Measurements from ENCODE around the gene MRPS31.
"Not testable (repeated sequence)": the region's sequence is repeated elsewhere in the genome, so short reads cannot be mapped to it uniquely, and the experiment has no call there.

MRPS31 gene

GRCh38 chr13:40789275-40790153 lies 18.5 kb upstream of the MRPS31 start, which contains the start of gene SLC25A15:
SLC25A15 (plus strand) TSS chr13:40789611; CDS start chr13:40793227, 3,616 bp downstream.
- H3K4me3 ChIP-seq (ENCODE audit: insufficient read length, low read depth): peak within 1 kb of the TSS; percentile 51
- DNase-seq (ENCODE audit: low read depth, low spot score): peak; percentile 50
- H3K27me3 ChIP-seq (ENCODE audit: insufficient read depth, insufficient read length): no peaks in the 10 kb centered on the region
- no peaks in the 10 kb centered on the region for H3K9me3 ChIP-seq (ENCODE audit: insufficient read depth, low read length)
- H3K9ac ChIP-seq (ENCODE audit: insufficient read length, low read depth): peak within 1 kb of the TSS; percentile 85
- peaks cover 3% of the 10 kb centered on the region for H3K4me1 ChIP-seq (ENCODE audit: insufficient read depth, insufficient read length)
- TF ChIP-seq ZNF274 (IDR thresholded peaks at IDR 0.05; ENCODE audit: low read depth, low read length): no peak
- no peak for TF ChIP-seq SUZ12 (IDR thresholded peaks at IDR 0.05; ENCODE audit: extremely low read depth, insufficient read depth, insufficient read length)
- no peak for TF ChIP-seq YY1 (IDR thresholded peaks at IDR 0.05; ENCODE audit: insufficient read depth, insufficient read length)
- peaks cover 12% of the 10 kb centered on the region for H3K36me3 ChIP-seq (ENCODE audit: insufficient read depth, insufficient read length, low read length)

GRCh38 chr13:40788540-40789274 lies 17.7 kb upstream of the MRPS31 start:
- not testable (repeated sequence) for DNase-seq (ENCODE audit: low read depth, low spot score); H3K27me3 ChIP-seq (ENCODE audit: insufficient read depth, insufficient read length); H3K36me3 ChIP-seq (ENCODE audit: insufficient read depth, insufficient read length, low read length); H3K4me1 ChIP-seq (ENCODE audit: insufficient read depth, insufficient read length); H3K9me3 ChIP-seq (ENCODE audit: insufficient read depth, low read length)
- H3K4me3 ChIP-seq (ENCODE audit: insufficient read length, low read depth): peak overlapping the region; percentile 51
- peak overlapping the region; percentile 85 for H3K9ac ChIP-seq (ENCODE audit: insufficient read length, low read depth)

GRCh38 chr13:40787062-40787461 lies 16.1 kb upstream of the MRPS31 start:
- DNase-seq (ENCODE audit: low read depth, low spot score): no peak
- Histone ChIP-seq H3K27me3 (ENCODE audit: insufficient read depth, insufficient read length) (no peaks in the 10 kb centered on the region), H3K4me3 (ENCODE audit: insufficient read length, low read depth) (no peak overlapping the region), H3K9me3 (ENCODE audit: insufficient read depth, low read length) (no peaks in the 10 kb centered on the region), H3K36me3 (ENCODE audit: insufficient read depth, insufficient read length, low read length) (no peaks in the 10 kb centered on the region), H3K9ac (ENCODE audit: insufficient read length, low read depth) (no peak overlapping the region), H3K4me1 (ENCODE audit: insufficient read depth, insufficient read length) (peaks cover 3% of the 10 kb centered on the region)
- no peak for TF ChIP-seq ZNF274 (IDR thresholded peaks at IDR 0.05; ENCODE audit: low read depth, low read length)

- TF ChIP-seq ZNF274 (IDR thresholded peaks at IDR 0.05; ENCODE audit: low read depth, low read length): no peak
- H3K9me3 ChIP-seq (ENCODE audit: insufficient read depth, low read length): no peaks in the 10 kb centered on the region
- no peak overlapping the region for H3K4me3 ChIP-seq (ENCODE audit: insufficient read length, low read depth)
- no peak overlapping the region for H3K9ac ChIP-seq (ENCODE audit: insufficient read length, low read depth)
- no peak for DNase-seq (ENCODE audit: low read depth, low spot score)
- no peaks in the 10 kb centered on the region for H3K27me3 ChIP-seq (ENCODE audit: insufficient read depth, insufficient read length)
- no peaks in the 10 kb centered on the region for H3K36me3 ChIP-seq (ENCODE audit: insufficient read depth, insufficient read length, low read length)
- H3K4me1 ChIP-seq (ENCODE audit: insufficient read depth, insufficient read length): peaks cover 3% of the 10 kb centered on the region
Observed at GRCh38 chr13:40786568-40786996, 15.6 kb upstream of the MRPS31 start.

- no peaks in the 10 kb centered on the region for H3K27me3 ChIP-seq (ENCODE audit: insufficient read depth, insufficient read length)
- DNase-seq (ENCODE audit: low read depth, low spot score): no peak
- H3K4me1 ChIP-seq (ENCODE audit: insufficient read depth, insufficient read length): peaks cover 6% of the 10 kb centered on the region
Observed at GRCh38 chr13:40784540-40784939, 13.6 kb upstream of the MRPS31 start.

GRCh38 chr13:40782971-40783370 lies 12.0 kb upstream of the MRPS31 start:
- H3K36me3 ChIP-seq (ENCODE audit: insufficient read depth, insufficient read length, low read length); H3K27me3 ChIP-seq (ENCODE audit: insufficient read depth, insufficient read length); H3K9ac ChIP-seq (ENCODE audit: insufficient read length, low read depth); H3K4me3 ChIP-seq (ENCODE audit: insufficient read length, low read depth); DNase-seq (ENCODE audit: low read depth, low spot score); H3K9me3 ChIP-seq (ENCODE audit: insufficient read depth, low read length); H3K4me1 ChIP-seq (ENCODE audit: insufficient read depth, insufficient read length): not testable (repeated sequence)

More at GRCh38 chr13:40784540-40784939, 13.6 kb upstream of the MRPS31 start:
- no peak overlapping the region for H3K9ac ChIP-seq (ENCODE audit: insufficient read length, low read depth)
- no peak overlapping the region for H3K4me3 ChIP-seq (ENCODE audit: insufficient read length, low read depth)
- no peak for TF ChIP-seq ZNF274 (IDR thresholded peaks at IDR 0.05; ENCODE audit: low read depth, low read length)
- no peak for TF ChIP-seq SUZ12 (IDR thresholded peaks at IDR 0.05; ENCODE audit: extremely low read depth, insufficient read depth, insufficient read length)
- no peak for TF ChIP-seq YY1 (IDR thresholded peaks at IDR 0.05; ENCODE audit: insufficient read depth, insufficient read length)
- no peaks in the 10 kb centered on the region for H3K9me3 ChIP-seq (ENCODE audit: insufficient read depth, low read length)
- no peaks in the 10 kb centered on the region for H3K36me3 ChIP-seq (ENCODE audit: insufficient read depth, insufficient read length, low read length)

- Histone ChIP-seq H3K4me1 (ENCODE audit: insufficient read depth, insufficient read length) (peaks cover 6% of the 10 kb centered on the region), H3K27me3 (ENCODE audit: insufficient read depth, insufficient read length) (no peaks in the 10 kb centered on the region), H3K9me3 (ENCODE audit: insufficient read depth, low read length) (no peaks in the 10 kb centered on the region), H3K9ac (ENCODE audit: insufficient read length, low read depth) (no peak overlapping the region), H3K36me3 (ENCODE audit: insufficient read depth, insufficient read length, low read length) (no peaks in the 10 kb centered on the region), H3K4me3 (ENCODE audit: insufficient read length, low read depth) (no peak overlapping the region)
- no peak for DNase-seq (ENCODE audit: low read depth, low spot score)
- no peak for TF ChIP-seq ZNF274 (IDR thresholded peaks at IDR 0.05; ENCODE audit: low read depth, low read length)
- no peak for TF ChIP-seq YY1 (IDR thresholded peaks at IDR 0.05; ENCODE audit: insufficient read depth, insufficient read length)
- TF ChIP-seq SUZ12 (IDR thresholded peaks at IDR 0.05; ENCODE audit: extremely low read depth, insufficient read depth, insufficient read length): no peak
Observed at GRCh38 chr13:40781717-40782116, 10.7 kb upstream of the MRPS31 start.

All from NT2/D1 (cell line).